HepG2 (cell line): ENCODE data around the gene RYR2. TPM values are rescaled to one million over a fixed set of nuclear protein-coding genes. Genes with fewer than 3 reads are reported as not detected.

Experiments
- ATAC-seq: fragments of 200-7000 bp; cut with Tn5 transposase; 3 replicates; pipeline ENCODE4 v1.9.1; 2020; ENCODE audit warnings: mild to moderate bottlenecking, moderate library complexity
- BruUV-seq: library from RNA; stranded (reverse); fragments of 400-500 nt; replicated peaks from 2 replicates; lab custom pipeline; 2021; lab: Mats Ljungman, UMichigan
- CTCF ChIA-PET: fragments of 300-600 bp; formaldehyde crosslinking; extraction: SDS; loops from one replicate; lab custom pipeline; 2021; ENCODE audit warnings: low total read pairs, inconsistent platforms, low intra/inter-chr PET ratio; lab: Yijun Ruan, JAX
- POLR2A ChIA-PET: fragments of 350-600 bp; sonication (Branson Sonifier 250); formaldehyde crosslinking; loops from one replicate; lab custom pipeline; 2020; ENCODE audit warnings: antibody characterized with exemption, inconsistent platforms; lab: Yijun Ruan, JAX
- DNase-seq: peaks from one replicate; pipeline ENCODE4 v3.0.0-alpha.2; 2015; ENCODE audit warnings: low spot score
- FAIRE-seq: peaks from 3 replicates; lab custom pipeline; 2011; peaks lifted over from hg19 to GRCh38; lab: Jason Lieb, UNC
- H2AFZ ChIP-seq: one replicate; pipeline ENCODE4 v1.6.1; 2011; ENCODE audit warnings: low read length, inconsistent platforms
- H3K27ac ChIP-seq: fragments of 300-600 bp; 3 replicates; pipeline ENCODE4 v1.8.0; 2011; ENCODE audit warnings: mixed run types, mild to moderate bottlenecking, mixed read lengths, low read length, inconsistent platforms; ENCODE audit not compliant: insufficient read depth; ENCODE audit errors: extremely low read length
- H3K27me3 ChIP-seq, 2 experiments: fragments of 200-600 bp in 1 of 2; 2 replicates in 1 of 2; 3 replicates in 1 of 2; pipeline versions ENCODE4 v1.6.0 to v1.8.0; 2011; ENCODE audit warnings: low read length in 2 of 2, mild to moderate bottlenecking in 2 of 2, moderate library complexity in 2 of 2, inconsistent platforms in 1 of 2; ENCODE audit not compliant: insufficient read depth in 2 of 2, control insufficient read depth in 1 of 2
- H3K36me3 ChIP-seq, 2 experiments: fragments of 200-600 bp in 1 of 2; replicated peaks in 1 of 2; 2 replicates in 1 of 2; 3 replicates in 1 of 2; pipeline versions ENCODE4 v1.5.1 to v1.8.0; 2011; ENCODE audit warnings: low read length in 2 of 2, inconsistent platforms in 1 of 2; ENCODE audit not compliant: insufficient read depth in 2 of 2, control insufficient read depth in 1 of 2
- H3K4me1 ChIP-seq: 2 replicates; pipeline ENCODE4 v1.5.1; 2012; ENCODE audit warnings: low read length, inconsistent platforms; ENCODE audit not compliant: insufficient read depth
- H3K4me2 ChIP-seq: 2 replicates; pipeline ENCODE4 v1.6.0; 2011; ENCODE audit warnings: low read depth, low read length, inconsistent platforms
- H3K4me3 ChIP-seq, 3 experiments: fragments of 200-600 bp in 1 of 3; sonication (generic), shearing (Covaris generic) in 1 of 3; replicated peaks in 1 of 3; 2 replicates each; pipeline ENCODE4 v1.5.1; 2011 to 2016; ENCODE audit warnings: low read length in 3 of 3, inconsistent platforms in 2 of 3, low read depth in 2 of 3, mild to moderate bottlenecking in 2 of 3, control low read depth in 1 of 3, mixed read lengths in 1 of 3; ENCODE audit not compliant: insufficient read depth in 1 of 3
- H3K79me2 ChIP-seq: one replicate; pipeline ENCODE4 v1.6.1; 2011; ENCODE audit warnings: low read length, inconsistent platforms; ENCODE audit not compliant: insufficient read depth
- H3K9ac ChIP-seq: 2 replicates; pipeline ENCODE4 v1.6.0; 2011; ENCODE audit warnings: mild to moderate bottlenecking, low read depth, low read length, inconsistent platforms; ENCODE audit not compliant: insufficient read depth
- H3K9me3 ChIP-seq: 2 replicates; pipeline ENCODE4 v1.5.1; 2012; ENCODE audit warnings: mild to moderate bottlenecking, low read length
- H4K20me1 ChIP-seq: 2 replicates; pipeline ENCODE4 v1.6.0; 2011; ENCODE audit warnings: inconsistent platforms, mild to moderate bottlenecking, low read length, moderate library complexity; ENCODE audit not compliant: insufficient read depth
- DDIT3 ChIP-seq: sonication (generic); formaldehyde crosslinking; IDR thresholded peaks from 2 replicates; pipeline ENCODE4 v1.4.0; 2020; ENCODE audit warnings: mild to moderate bottlenecking, missing genetic modification reagents
- DMTF1 ChIP-seq: sonication (generic); formaldehyde crosslinking; IDR thresholded peaks from 2 replicates; pipeline ENCODE4 v1.4.0; 2020; ENCODE audit warnings: mild to moderate bottlenecking, missing genetic modification reagents
- HDAC1 ChIP-seq: sonication (generic); formaldehyde crosslinking; IDR thresholded peaks from 2 replicates; pipeline ENCODE4 v1.5.1; 2020; ENCODE audit warnings: mild to moderate bottlenecking, missing genetic modification reagents
- HNF4G ChIP-seq, 2 experiments: sonication (generic) in 1 of 2; formaldehyde crosslinking in 1 of 2; IDR thresholded peaks; 2 replicates each; pipeline versions ENCODE4 v1.4.0 to v1.6.1; 2011 to 2020; ENCODE audit warnings: borderline replicate concordance in 2 of 2, low read depth in 2 of 2, mild to moderate bottlenecking in 2 of 2, low read length in 1 of 2, missing genetic modification reagents in 1 of 2, moderate library complexity in 1 of 2
- KDM5B ChIP-seq: sonication (generic); formaldehyde crosslinking; IDR thresholded peaks from 2 replicates; pipeline ENCODE4 v1.4.0; 2020; ENCODE audit warnings: missing genetic modification reagents, mild to moderate bottlenecking, borderline replicate concordance
- THAP8 ChIP-seq: sonication (generic); formaldehyde crosslinking; IDR thresholded peaks from 2 replicates; pipeline ENCODE4 v1.5.1; 2020; ENCODE audit warnings: missing genetic modification reagents, mild to moderate bottlenecking, borderline replicate concordance
- ZBTB42 ChIP-seq: sonication (generic); formaldehyde crosslinking; IDR thresholded peaks from 2 replicates; pipeline ENCODE4 v1.5.0; 2020; ENCODE audit warnings: mild to moderate bottlenecking, missing genetic modification reagents
- ZBTB49 ChIP-seq: sonication (generic); formaldehyde crosslinking; IDR thresholded peaks from 2 replicates; pipeline ENCODE4 v1.4.0; 2020; ENCODE audit warnings: missing genetic modification reagents, borderline replicate concordance
- ZNF281 ChIP-seq: sonication (generic); formaldehyde crosslinking; IDR thresholded peaks from 2 replicates; pipeline ENCODE4 v1.4.0; 2020; ENCODE audit warnings: missing genetic modification reagents, borderline replicate concordance
- ZNF446 ChIP-seq: sonication (generic); formaldehyde crosslinking; IDR thresholded peaks from 2 replicates; pipeline ENCODE4 v1.5.0; 2020; ENCODE audit warnings: mild to moderate bottlenecking, missing genetic modification reagents
- ZNF615 ChIP-seq: sonication (generic); formaldehyde crosslinking; IDR thresholded peaks from 2 replicates; pipeline ENCODE4 v1.5.0; 2020; ENCODE audit warnings: mild to moderate bottlenecking, missing genetic modification reagents, borderline replicate concordance
- ZSCAN29 ChIP-seq: sonication (generic); formaldehyde crosslinking; conservative IDR thresholded peaks from 2 replicates; pipeline ENCODE4 v1.4.0; 2020; ENCODE audit warnings: mild to moderate bottlenecking, missing genetic modification reagents
- WGBS: methylation state at CpG from one replicate; pipeline ENCODE4 v1.1.6; 2017; ENCODE audit warnings: low lambda C conversion rate; 5-methylcytosine and 5-hydroxymethylcytosine counted together
- in situ Hi-C: cut with HindIII; loops from 2 replicates; pipeline ENCODE4 v1.10.0; 2017; ENCODE audit warnings: low pct_unique_long_range_greater_than_20kb; ENCODE audit not compliant: extremely low pct_ligation_motif_present
- intact Hi-C: fragments of 100-400 bp; cut with micrococcal nuclease; formaldehyde crosslinking; loops from one replicate; pipeline ENCODE4 v1.10.0; 2022; ENCODE audit not compliant: unreplicated experiment
- polyA plus RNA-seq, 8 experiments: library from polyadenylated mRNA; depleted of rRNA in 3 of 8; stranded (reverse) in 7 of 8; unstranded in 1 of 8; fragments of >200 nt; fragmentation: Illumina TruSeq in 4 of 8; extraction: Trizol in 4 of 8; gene quantifications; 2 replicates each; pipeline versions ENCODE4 v1.2.1 to v1.2.3, GENCODE V29; 2011 to 2016; ENCODE audit warnings: low read depth in 4 of 8, missing spikeins in 1 of 8, mixed read lengths in 1 of 8; ENCODE audit not compliant: insufficient read depth in 1 of 8
- total RNA-seq, 5 experiments: library from RNA; depleted of rRNA; stranded (reverse); fragments of >200 nt; fragmentation: Illumina TruSeq; extraction: Trizol; gene quantifications; 2 replicates each; pipeline ENCODE4 v1.2.3, GENCODE V29; 2016; ENCODE audit warnings: low read depth in 1 of 5

The RYR2 gene
- total and polyA plus RNA-seq, 2 of the 13 experiments (the other 11 are each of a cell fraction or from before 2014, with no cell fraction given), result not detected

- TF ChIP-seq ZNF446 (CRISPR knock-in tag) (no peak), ZBTB42 (CRISPR knock-in tag) (no peak), ZNF281 (CRISPR knock-in tag) (no peak), KDM5B (CRISPR knock-in tag) (no peak), ZBTB49 (CRISPR knock-in tag) (no peak)
Measured at GRCh38 chr1:237093691-237094090, 51.7 kb downstream of the RYR2 start (continued).

GRCh38 chr1:237098541-237098940 lies 56.6 kb downstream of the RYR2 start:
- Histone ChIP-seq H3K9me3 (no peaks in the 10 kb centered on the region), H3K36me3 (no peaks in the 10 kb centered on the region), H3K4me2 (no peak overlapping the region), H3K9ac (no peak overlapping the region), H3K4me1 (no peaks in the 10 kb centered on the region), H4K20me1 (no peaks in the 10 kb centered on the region), H2AFZ (no peak overlapping the region), H3K79me2 (no peaks in the 10 kb centered on the region), H3K27ac (no peak overlapping the region), H3K4me3 (no peak overlapping the region), H3K27me3 (peaks cover 0 to 4% of the 10 kb centered on the region in 2 experiments; a peak in 3 of 5 replicates)
- DNase-seq, result no peak
- CTCF ChIA-PET, result no interaction called here
- BruUV-seq, result no TSS peak
- POLR2A ChIA-PET, result no interaction called here
- no peak for FAIRE-seq
- in situ Hi-C loops (no loop called here), intact Hi-C loops (no loop called here)
- no peak for ATAC-seq
- 24% methylated on average over 3 of the region's 3 CpGs for WGBS
- TF ChIP-seq HNF4G (IDR thresholded peaks at IDR 0.05; ENCODE audit: borderline replicate concordance, low read depth, low read length) (no peak), HNF4G (CRISPR knock-in tag; IDR thresholded peaks at IDR 0.05; ENCODE audit: borderline replicate concordance, low read depth) (no peak), ZNF615 (CRISPR knock-in tag) (no peak), DMTF1 (no peak), THAP8 (CRISPR knock-in tag) (no peak), ZSCAN29 (CRISPR knock-in tag) (no peak), HDAC1 (CRISPR knock-in tag) (no peak), DDIT3 (CRISPR knock-in tag) (no peak)
